Loucy (cell line): ENCODE data around the gene ESR1.

Experiments used
- EZH2phosphoT487 ChIP-seq: fragments of 200-600 bp; IDR thresholded peaks from 2 replicates; pipeline ENCODE4 v1.6.1; 2018; ENCODE audit warnings: antibody characterized with exemption, mild to moderate bottlenecking, moderate library complexity, borderline replicate concordance
- TF ChIP-seq, protein P1 (sequence below): fragments of 200-600 bp; sonication (generic); conservative IDR thresholded peaks from 2 replicates; pipeline ENCODE4 v1.5.1; 2014; ENCODE audit warnings: mild to moderate bottlenecking, antibody characterized with exemption, low read length

DNA sequence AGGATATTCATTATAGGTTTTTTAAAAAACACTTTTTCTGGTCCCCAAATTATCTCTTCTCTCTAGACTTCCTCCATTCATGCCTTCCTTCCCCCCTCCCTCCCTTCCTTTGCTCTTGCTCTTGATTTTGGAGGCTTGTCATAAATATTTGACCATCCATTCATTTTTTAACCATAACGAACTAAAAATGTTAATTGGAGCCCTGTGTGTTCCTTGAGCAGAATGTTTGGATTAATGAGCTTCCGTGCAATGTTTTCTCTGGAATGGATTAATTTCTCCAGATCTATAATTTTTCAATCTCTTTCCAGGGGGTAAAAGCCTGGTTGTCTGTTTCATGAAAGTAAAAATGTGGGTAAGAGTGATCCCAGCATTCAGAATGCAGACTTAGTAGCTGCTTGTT lies 155.5 kb downstream of the ESR1 start:
- TF ChIP-seq, protein P1, sequence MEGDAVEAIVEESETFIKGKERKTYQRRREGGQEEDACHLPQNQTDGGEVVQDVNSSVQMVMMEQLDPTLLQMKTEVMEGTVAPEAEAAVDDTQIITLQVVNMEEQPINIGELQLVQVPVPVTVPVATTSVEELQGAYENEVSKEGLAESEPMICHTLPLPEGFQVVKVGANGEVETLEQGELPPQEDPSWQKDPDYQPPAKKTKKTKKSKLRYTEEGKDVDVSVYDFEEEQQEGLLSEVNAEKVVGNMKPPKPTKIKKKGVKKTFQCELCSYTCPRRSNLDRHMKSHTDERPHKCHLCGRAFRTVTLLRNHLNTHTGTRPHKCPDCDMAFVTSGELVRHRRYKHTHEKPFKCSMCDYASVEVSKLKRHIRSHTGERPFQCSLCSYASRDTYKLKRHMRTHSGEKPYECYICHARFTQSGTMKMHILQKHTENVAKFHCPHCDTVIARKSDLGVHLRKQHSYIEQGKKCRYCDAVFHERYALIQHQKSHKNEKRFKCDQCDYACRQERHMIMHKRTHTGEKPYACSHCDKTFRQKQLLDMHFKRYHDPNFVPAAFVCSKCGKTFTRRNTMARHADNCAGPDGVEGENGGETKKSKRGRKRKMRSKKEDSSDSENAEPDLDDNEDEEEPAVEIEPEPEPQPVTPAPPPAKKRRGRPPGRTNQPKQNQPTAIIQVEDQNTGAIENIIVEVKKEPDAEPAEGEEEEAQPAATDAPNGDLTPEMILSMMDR, result no peak
- no peak for TF ChIP-seq EZH2phosphoT487
